HG03575 (cell line): ENCODE measurements around the gene TFCP2L1.
"Not testable (repeated sequence)": the region's sequence is repeated elsewhere in the genome, so short reads cannot be mapped to it uniquely, and the experiment has no call there.

ENCODE experiments used
- ATAC-seq: cut with Tn5 transposase; IDR thresholded peaks from one replicate; pipeline ENCODE4 v1.9.1; 2021; ENCODE audit not compliant: unreplicated experiment, insufficient number of reproducible peaks, low FRiP score; ENCODE audit errors: extremely low read depth

The TFCP2L1 gene

GRCh38 chr2:121297866-121298265 lies 12.9 kb upstream of the TFCP2L1 start:
- not testable (repeated sequence) for ATAC-seq

- ATAC-seq = no peak
Measured at GRCh38 chr2:121297217-121297830, 12.3 kb upstream of the TFCP2L1 start.

- ATAC-seq = no peak
Measured at GRCh38 chr2:121295911-121296650, 11.1 kb upstream of the TFCP2L1 start.

- ATAC-seq = no peak
Measured at GRCh38 chr2:121294881-121295840, 10.2 kb upstream of the TFCP2L1 start.

GRCh38 chr2:121293450-121294325 lies 8.7 kb upstream of the TFCP2L1 start:
- no peak for ATAC-seq

GRCh38 chr2:121291251-121291580 lies 6.2 kb upstream of the TFCP2L1 start:
- no peak for ATAC-seq

GRCh38 chr2:121289271-121289670 lies 4.3 kb upstream of the TFCP2L1 start:
- no peak for ATAC-seq

- ATAC-seq = no peak
Measured at GRCh38 chr2:121288454-121289231, 3.6 kb upstream of the TFCP2L1 start.

- no peak for ATAC-seq
Measured at GRCh38 chr2:121287956-121288355, 3.0 kb upstream of the TFCP2L1 start.

GRCh38 chr2:121287146-121287798 lies 2.3 kb upstream of the TFCP2L1 start:
- ATAC-seq = no peak

GRCh38 chr2:121286506-121286905 lies 1.5 kb upstream of the TFCP2L1 start:
- no peak for ATAC-seq

- ATAC-seq = no peak
Measured at GRCh38 chr2:121285926-121286325, 924 bp upstream of the TFCP2L1 start.

- ATAC-seq = no peak
Measured at GRCh38 chr2:121283670-121284462, 1.1 kb downstream of the TFCP2L1 start.

GRCh38 chr2:121282800-121283385 lies 2.1 kb downstream of the TFCP2L1 start:
- ATAC-seq = no peak

GRCh38 chr2:121281694-121282093 lies 3.3 kb downstream of the TFCP2L1 start:
- no peak for ATAC-seq

- ATAC-seq = no peak
Measured at GRCh38 chr2:121281107-121281506, 3.9 kb downstream of the TFCP2L1 start.
